Hematopoietic multipotent progenitor cell treated with erythropoietin and hydrocortisone succinate and interleukin-3 and kit ligand, for 8 days (in vitro differentiated cells): ENCODE data around the gene SETDB2.
A peak's percentile ranks its signal among the peaks of the same experiment; 100 is the strongest.

Experiments used
- DNase-seq: peaks from one replicate; pipeline ENCODE4 v3.0.0-alpha.2; 2015

Gene SETDB2

GRCh38 chr13:49435992-49436391, 8.1 kb upstream of the SETDB2 start:
- no peak for DNase-seq

- DNase-seq = peak; percentile 56
Measured at GRCh38 chr13:49436890-49437289, 7.2 kb upstream of the SETDB2 start.

GRCh38 chr13:49437705-49438104, 6.4 kb upstream of the SETDB2 start:
- no peak for DNase-seq

DNA sequence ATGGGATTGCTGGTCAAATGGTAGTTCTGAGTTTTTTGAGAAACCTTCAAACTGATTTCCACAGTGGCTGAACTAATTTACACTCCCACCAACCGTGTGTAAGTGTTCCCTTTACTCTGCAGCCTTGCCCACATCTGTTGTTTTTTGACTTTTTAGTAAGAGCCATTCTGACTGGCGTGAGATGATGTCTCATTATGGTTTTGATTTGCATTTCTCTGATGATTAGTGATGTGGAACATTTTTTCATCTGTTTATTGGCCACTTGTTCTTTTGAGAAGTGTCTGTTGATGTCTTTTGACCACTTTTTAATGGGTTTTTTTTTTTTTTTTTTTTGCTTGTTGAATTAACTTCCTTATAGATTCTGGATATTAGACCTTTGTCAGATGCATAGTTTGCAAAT, 4.5 kb upstream of the SETDB2 start:
- DNase-seq = no peak

DNA sequence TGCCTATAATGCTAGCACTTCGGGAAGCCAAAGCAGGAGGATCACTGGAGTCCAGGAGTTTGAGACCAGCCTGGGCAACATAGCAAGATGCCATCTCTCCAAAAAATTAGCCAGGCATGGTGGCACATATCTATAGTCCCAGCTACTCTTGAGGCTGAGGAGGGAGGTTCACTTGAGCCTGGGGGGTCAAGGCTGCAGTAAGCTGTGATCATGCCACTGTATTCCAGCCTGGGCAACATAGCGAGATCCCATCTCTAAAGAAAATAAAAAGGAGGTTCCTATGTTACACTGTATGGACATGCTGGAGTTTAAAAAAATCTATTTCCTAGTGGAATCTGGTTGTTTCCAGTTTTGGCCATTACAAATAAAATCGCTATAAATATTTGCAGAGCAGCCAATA, 2.8 kb upstream of the SETDB2 start:
- DNase-seq = no peak

- DNase-seq = no peak
Measured at GRCh38 chr13:49441846-49442245, 2.2 kb upstream of the SETDB2 start.

DNA sequence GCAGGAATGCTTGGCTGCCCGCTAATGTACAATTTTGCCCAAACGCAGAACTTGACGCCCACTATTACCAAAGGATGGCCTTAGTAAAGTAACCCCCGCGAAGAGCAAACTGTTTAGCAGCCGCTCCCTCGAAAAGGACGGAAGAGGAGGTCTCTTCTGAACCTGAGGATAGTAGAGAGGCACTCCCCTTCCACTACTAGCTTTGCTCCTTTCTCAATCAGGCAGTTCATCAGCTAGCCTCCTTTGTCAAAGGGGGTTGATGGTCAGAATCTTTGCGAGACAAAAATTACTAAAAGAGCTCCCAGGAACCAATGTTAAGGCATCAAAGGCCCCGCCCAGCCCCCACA, 744 bp upstream of the SETDB2 start:
- DNase-seq = peak; percentile 64

DNA sequence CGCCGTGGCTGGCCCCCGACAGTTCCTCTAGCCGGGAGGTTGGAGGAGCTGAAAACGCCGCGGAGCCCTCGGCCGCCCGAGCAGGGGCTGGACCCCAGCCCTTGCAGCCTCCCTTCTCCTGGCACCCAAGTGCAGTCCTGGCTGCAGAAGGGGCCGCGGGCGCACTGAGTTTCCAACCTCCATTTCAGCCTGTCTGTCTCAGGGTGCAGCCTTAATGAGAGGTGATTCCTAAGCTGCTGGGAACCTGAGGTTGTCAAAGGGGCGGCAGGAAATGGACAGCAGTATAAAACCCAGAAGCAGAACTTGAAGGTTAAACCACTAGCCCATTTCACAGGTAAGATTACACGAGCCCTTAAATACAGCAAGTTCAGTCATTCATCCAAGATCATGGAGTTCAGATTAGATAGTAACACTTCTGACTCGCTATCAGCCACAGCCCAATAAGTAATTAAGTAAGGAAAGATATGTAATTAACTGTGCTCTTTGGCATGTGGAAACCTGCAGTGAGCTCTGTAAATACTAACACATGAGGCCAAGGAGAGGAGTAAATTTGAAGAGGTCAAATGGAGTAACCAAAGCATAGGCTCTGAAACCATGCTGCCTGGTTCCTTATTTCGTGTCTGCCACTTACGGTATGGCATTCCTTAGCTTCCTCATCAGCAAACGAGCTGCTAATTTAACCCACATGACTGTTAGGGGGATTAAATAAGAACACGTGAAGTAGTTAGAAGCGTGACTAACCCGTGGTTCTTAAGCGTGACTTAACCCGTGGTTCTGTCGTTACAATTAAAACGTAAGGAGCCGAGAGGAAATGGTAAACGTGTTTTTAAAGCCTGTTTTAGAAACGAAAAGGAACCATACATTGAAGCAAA, 686 bp downstream of the SETDB2 start:
- peak; percentile 85 for DNase-seq

GRCh38 chr13:49446473-49446872, 2.4 kb downstream of the SETDB2 start:
- DNase-seq = peak; percentile 6

GRCh38 chr13:49448753-49449152, 4.7 kb downstream of the SETDB2 start:
- no peak for DNase-seq

DNA sequence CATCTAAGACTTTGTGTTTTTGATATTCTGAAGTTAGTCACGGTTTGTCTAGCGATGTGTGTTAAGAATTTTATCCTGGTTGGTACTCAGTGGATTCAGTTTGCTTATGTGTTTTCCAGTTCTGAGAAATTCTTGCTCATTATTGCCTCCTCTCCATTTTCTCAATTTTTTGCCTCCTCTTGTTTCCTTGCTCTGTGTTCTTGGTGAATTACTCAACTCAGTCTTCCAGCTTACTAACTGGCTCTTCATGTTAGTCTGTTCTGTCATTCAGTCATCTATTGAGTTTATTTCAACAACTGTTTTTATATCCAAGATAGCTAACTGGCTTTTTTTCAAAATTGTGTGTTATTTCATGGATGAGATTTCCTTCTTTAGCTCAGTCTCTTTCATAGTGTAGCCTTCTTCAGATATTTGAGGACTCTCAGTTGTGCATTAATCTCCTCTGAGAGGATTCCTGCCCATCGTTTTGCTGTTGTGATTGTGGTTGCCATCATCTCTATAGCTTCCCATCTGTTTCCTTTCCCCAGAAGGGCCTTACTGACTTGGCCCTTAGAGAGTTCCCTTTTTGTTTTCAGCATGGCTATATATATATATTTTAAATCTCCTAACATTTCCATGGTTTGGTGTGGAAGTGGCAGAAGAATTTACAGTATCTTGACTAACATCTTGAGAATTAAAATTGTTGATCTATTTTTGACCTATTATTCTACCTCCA, 6.2 kb downstream of the SETDB2 start:
- DNase-seq = no peak

- DNase-seq = no peak
Measured at GRCh38 chr13:49452725-49453457, 8.8 kb downstream of the SETDB2 start.

- DNase-seq = no peak
Measured at GRCh38 chr13:49453465-49453864, 9.4 kb downstream of the SETDB2 start.

DNA sequence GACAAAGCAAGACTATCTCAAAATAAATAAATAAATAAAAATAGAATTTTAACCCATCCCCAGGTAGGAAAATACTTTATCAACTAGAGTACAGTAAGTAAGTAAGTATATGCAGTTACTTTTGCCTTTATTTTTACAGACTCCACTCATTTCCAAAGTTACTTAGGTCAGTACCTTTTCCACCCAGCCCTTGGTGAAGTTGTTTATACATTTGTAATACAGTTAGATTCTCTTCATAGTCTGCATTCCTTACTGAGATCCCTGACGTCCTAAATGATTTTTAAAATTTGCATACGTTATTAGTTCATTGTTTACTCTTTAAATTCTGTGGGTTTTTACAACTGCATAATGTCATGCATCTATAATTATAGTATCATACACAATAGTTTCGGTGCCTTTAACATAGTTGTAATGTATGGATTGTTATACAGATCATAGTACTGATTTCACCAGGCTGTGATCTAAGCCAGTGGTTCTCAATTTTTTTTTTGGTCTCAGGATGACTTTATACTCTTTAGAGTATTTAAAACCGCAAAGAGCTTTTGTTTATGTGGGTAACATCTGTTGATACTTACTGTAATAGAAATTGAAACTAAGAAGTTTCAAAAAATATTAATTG, 10.4 kb downstream of the SETDB2 start:
- DNase-seq = no peak

GRCh38 chr13:49455007-49455398, 10.9 kb downstream of the SETDB2 start:
- DNase-seq = no peak

DNA sequence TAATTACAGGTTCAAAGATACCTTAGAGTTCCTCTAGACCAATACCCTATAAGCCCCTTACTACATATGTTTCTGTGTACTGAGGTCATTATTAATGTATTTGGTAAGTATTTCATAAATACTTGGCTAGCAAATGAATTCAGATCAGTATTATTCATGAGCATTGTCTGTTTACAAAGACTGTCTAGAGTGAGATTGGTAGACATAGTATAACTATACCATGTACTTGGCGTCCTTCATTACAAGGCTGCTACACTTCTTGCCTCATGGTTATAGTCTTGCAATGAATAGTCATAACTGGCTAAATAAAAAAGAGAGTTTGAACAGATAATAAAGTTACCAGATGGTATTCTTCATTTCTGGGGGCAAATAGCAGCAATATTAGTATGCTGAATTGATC, 12.1 kb downstream of the SETDB2 start:
- no peak for DNase-seq

DNA sequence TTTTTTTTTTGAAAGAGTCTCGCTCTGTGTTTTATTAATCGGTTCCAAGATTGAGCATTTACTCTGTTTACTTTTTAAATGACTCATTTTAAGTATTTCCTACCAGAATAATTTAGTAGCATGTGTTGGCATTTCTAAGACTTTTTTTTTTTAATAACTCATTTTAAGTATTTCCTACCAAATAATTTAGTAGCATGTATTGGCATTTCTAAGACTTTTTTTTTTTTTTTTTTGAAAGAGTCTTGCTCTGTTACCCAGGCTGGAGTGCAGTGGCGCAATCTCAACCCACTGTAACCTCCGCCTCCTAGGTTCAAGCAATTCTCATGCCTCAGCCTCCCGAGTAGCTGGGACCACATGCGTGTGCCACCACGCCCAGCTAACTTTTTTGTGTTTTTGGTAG, 13.1 kb downstream of the SETDB2 start:
- no peak for DNase-seq

- no peak for DNase-seq
Measured at GRCh38 chr13:49459580-49459979, 15.5 kb downstream of the SETDB2 start.

GRCh38 chr13:49464085-49464484, 20.0 kb downstream of the SETDB2 start:
- DNase-seq = no peak

- no peak for DNase-seq
Measured at GRCh38 chr13:49464621-49465325, 20.7 kb downstream of the SETDB2 start.

DNA sequence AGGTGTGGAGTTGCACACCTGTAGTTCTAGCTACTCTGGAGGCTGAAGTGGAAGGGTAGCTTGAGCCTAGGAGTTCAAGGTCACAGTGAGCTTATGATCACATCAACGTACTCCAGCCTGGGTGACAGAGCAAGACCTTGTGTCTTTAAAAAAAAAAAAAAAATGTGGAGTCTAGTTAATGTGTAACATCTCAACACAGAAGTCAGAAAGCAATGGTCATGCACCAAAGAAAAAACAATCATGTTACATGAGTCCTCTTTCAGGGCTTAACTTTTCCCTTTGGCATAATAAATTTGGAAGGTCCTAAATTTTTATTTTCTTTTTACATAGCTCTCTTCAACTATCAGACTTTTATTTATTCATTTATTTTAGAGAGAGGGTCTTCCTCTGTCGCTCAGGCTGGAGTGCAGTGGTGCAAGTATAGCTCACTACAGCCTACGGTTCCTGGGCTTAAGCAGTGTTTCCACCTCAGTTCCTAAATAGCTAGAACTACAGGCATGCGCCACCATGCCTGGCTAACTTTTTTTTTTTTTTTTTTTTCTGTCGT, 22.3 kb downstream of the SETDB2 start:
- no peak for DNase-seq

- DNase-seq = no peak
Measured at GRCh38 chr13:49472186-49472585, 28.1 kb downstream of the SETDB2 start.
